HUES48 (cell line): ENCODE data around the gene FNIP1.
"Not testable (repeated sequence)": the region's sequence is repeated elsewhere in the genome, so short reads cannot be mapped to it uniquely, and the experiment has no call there.

ENCODE experiments used
- H3K27ac ChIP-seq: one replicate; pipeline ENCODE4 v1.7.0; 2013; ENCODE audit warnings: low read depth, low read length, inconsistent platforms
- H3K27me3 ChIP-seq: 2 replicates; pipeline ENCODE4 v1.6.1; 2013; ENCODE audit warnings: mild to moderate bottlenecking, low read length; ENCODE audit not compliant: control insufficient read depth, insufficient read depth
- H3K36me3 ChIP-seq: 2 replicates; pipeline ENCODE4 v1.6.1; 2013; ENCODE audit warnings: low read length; ENCODE audit not compliant: control insufficient read depth, insufficient read depth
- H3K4me1 ChIP-seq: 2 replicates; pipeline ENCODE4 v1.6.1; 2013; ENCODE audit warnings: mild to moderate bottlenecking, low read length; ENCODE audit not compliant: control insufficient read depth, insufficient read depth
- H3K4me3 ChIP-seq: 2 replicates; pipeline ENCODE4 v1.5.1; 2013; ENCODE audit warnings: mild to moderate bottlenecking, low read depth, low read length
- H3K9ac ChIP-seq: 2 replicates; pipeline ENCODE4 v1.6.1; 2013; ENCODE audit warnings: mild to moderate bottlenecking, low read depth, low read length, moderate library complexity
- H3K9me3 ChIP-seq: 2 replicates; pipeline ENCODE4 v1.6.1; 2013; ENCODE audit warnings: low read length; ENCODE audit not compliant: control insufficient read depth, insufficient read depth

FNIP1 gene

GRCh38 chr5:131607903-131608540 is 188.8 kb downstream of the FNIP1 start:
- Histone ChIP-seq H3K9ac (no peak overlapping the region), H3K4me1 (peaks cover 19% of the 10 kb centered on the region), H3K9me3 (no peaks in the 10 kb centered on the region), H3K27ac (no peak overlapping the region), H3K27me3 (no peaks in the 10 kb centered on the region), H3K4me3 (no peak overlapping the region), H3K36me3 (peaks cover 2% of the 10 kb centered on the region)

GRCh38 chr5:131607418-131607817 is 189.4 kb downstream of the FNIP1 start:
- Histone ChIP-seq H3K4me3 (no peak overlapping the region), H3K36me3 (peaks cover 6% of the 10 kb centered on the region), H3K4me1 (peaks cover 19% of the 10 kb centered on the region), H3K27me3 (no peaks in the 10 kb centered on the region), H3K27ac (no peak overlapping the region), H3K9me3 (no peaks in the 10 kb centered on the region), H3K9ac (no peak overlapping the region)

- peaks cover 12% of the 10 kb centered on the region for H3K4me1 ChIP-seq
Observed at GRCh38 chr5:131605086-131605485, 191.7 kb downstream of the FNIP1 start.

GRCh38 chr5:131595088-131596033 is 201.5 kb downstream of the FNIP1 start:
- H3K27ac ChIP-seq, result no peak overlapping the region

More at GRCh38 chr5:131605086-131605485, 191.7 kb downstream of the FNIP1 start:
- Histone ChIP-seq H3K4me3 (no peak overlapping the region), H3K27me3 (no peaks in the 10 kb centered on the region), H3K27ac (no peak overlapping the region), H3K9ac (no peak overlapping the region), H3K36me3 (peaks cover 6% of the 10 kb centered on the region), H3K9me3 (no peaks in the 10 kb centered on the region)

GRCh38 chr5:131593921-131594320 is 202.9 kb downstream of the FNIP1 start:
- Histone ChIP-seq H3K9ac (no peak overlapping the region), H3K36me3 (no peaks in the 10 kb centered on the region; the same call in 1 of the 2 replicates)

More at GRCh38 chr5:131595088-131596033, 201.5 kb downstream of the FNIP1 start:
- Histone ChIP-seq H3K9me3 (no peaks in the 10 kb centered on the region; the same call in 1 of the 2 replicates), H3K9ac (no peak overlapping the region), H3K4me1 (no peaks in the 10 kb centered on the region), H3K27me3 (no peaks in the 10 kb centered on the region), H3K36me3 (no peaks in the 10 kb centered on the region; the same call in 1 of the 2 replicates), H3K4me3 (no peak overlapping the region)

GRCh38 chr5:131593436-131593835 is 203.4 kb downstream of the FNIP1 start:
- H3K27me3 ChIP-seq, H3K4me1 ChIP-seq, H3K9ac ChIP-seq, H3K36me3 ChIP-seq, H3K27ac ChIP-seq, H3K9me3 ChIP-seq, H3K4me3 ChIP-seq: not testable (repeated sequence)

More at GRCh38 chr5:131593921-131594320, 202.9 kb downstream of the FNIP1 start:
- Histone ChIP-seq H3K27me3 (no peaks in the 10 kb centered on the region), H3K27ac (no peak overlapping the region), H3K4me1 (peaks cover 4% of the 10 kb centered on the region; the same call in 1 of the 2 replicates), H3K9me3 (no peaks in the 10 kb centered on the region; the same call in 1 of the 2 replicates), H3K4me3 (no peak overlapping the region)
